Articular chondrocyte of knee joint (primary cell): ENCODE results near the gene PLPPR2. TPM values are rescaled to one million over a fixed set of nuclear protein-coding genes. Genes with fewer than 3 reads are reported as not detected.

Experiments used
- small RNA-seq: library from RNA; depleted of rRNA; stranded (forward); fragments of <200 nt; gene quantifications from one replicate; pipeline ENCODE3, GENCODE V24; 2012
- total RNA-seq: library from RNA; depleted of rRNA; stranded (reverse); fragments of >200 nt; gene quantifications from 2 replicates; pipeline ENCODE4 v1.2.3, GENCODE V29; 2012

Gene PLPPR2
- total RNA-seq: 12.0 and 14.0 TPM in 2 replicates

GRCh38 chr19:11355160-11356073, at the start of gene PLPPR2:
Gene PLPPR2 (plus strand): TSS chr19:11355432. CDS start chr19:11357674, 2,242 bp downstream.

GRCh38 chr19:11339254-11340098, 15.8 kb upstream of the PLPPR2 start, which contains the start of gene RAB3D:
Gene RAB3D (minus strand): TSS chr19:11339657. CDS start chr19:11337399, 2,258 bp downstream.

GRCh38 chr19:11346104-11346940, 8.9 kb upstream of the PLPPR2 start, which contains the start of the genes CCDC159 and TMEM205:
Gene CCDC159 (plus strand): TSS chr19:11346519. CDS start chr19:11346607, 88 bp downstream.
Gene TMEM205 (minus strand): TSS chr19:11346268. CDS start chr19:11345619, 649 bp downstream.

GRCh38 chr19:11374433-11375142, 19.4 kb downstream of the PLPPR2 start, which contains the start of gene SWSAP1:
Gene SWSAP1 (plus strand): TSS chr19:11374666. CDS start chr19:11374681, 15 bp downstream.

Small RNAs within 50 kb of the gene (small RNA-seq; reads per million reads assigned to genes)
- gene RF00019: not detected

Other genes with a start within 250 kb of the PLPPR2 start
- 18.3 and 25.1 TPM in 2 replicates for gene SPC24, start 199.7 kb upstream of the PLPPR2 start, total RNA-seq
- gene KANK2, start 157.9 kb upstream of the PLPPR2 start, total RNA-seq: 262 TPM in 2 replicates
- not detected in 2 replicates for gene ANGPTL8, start 115.8 kb upstream of the PLPPR2 start, total RNA-seq
- 11.0 and 13.1 TPM in 2 replicates for gene DOCK6, start 92.9 kb upstream of the PLPPR2 start, total RNA-seq
- not detected in 2 replicates for gene TSPAN16, start 59.3 kb upstream of the PLPPR2 start, total RNA-seq
- gene RAB3D, start 15.8 kb upstream of the PLPPR2 start, total RNA-seq: 11.4 and 12.9 TPM in 2 replicates
- 76.3 and 80.2 TPM in 2 replicates for gene TMEM205, start 9.2 kb upstream of the PLPPR2 start, total RNA-seq
- 9.9 and 13.8 TPM in 2 replicates for gene CCDC159, start 8.9 kb upstream of the PLPPR2 start, total RNA-seq
- 0.43 and 0.91 TPM in 2 replicates for gene SWSAP1, start 19.2 kb downstream of the PLPPR2 start, total RNA-seq
- gene EPOR, start 28.9 kb downstream of the PLPPR2 start, total RNA-seq: 2.0 and 3.0 TPM in 2 replicates
- gene RGL3, start 63.9 kb downstream of the PLPPR2 start, total RNA-seq: 4.3 and 6.5 TPM in 2 replicates
- 0.26 and 0.32 TPM in 2 replicates for gene ODAD3, start 79.7 kb downstream of the PLPPR2 start, total RNA-seq
- 114 and 135 TPM in 2 replicates for gene PRKCSH, start 80.2 kb downstream of the PLPPR2 start, total RNA-seq
- not detected in 2 replicates for gene ELAVL3, start 125.6 kb downstream of the PLPPR2 start, total RNA-seq
- 3.1 and 3.6 TPM in 2 replicates for gene ZNF653, start 150.4 kb downstream of the PLPPR2 start, total RNA-seq
- 15.0 and 21.0 TPM in 2 replicates for gene ECSIT, start 173.7 kb downstream of the PLPPR2 start, total RNA-seq
- 1.0 and 1.1 TPM in 2 replicates for gene CNN1, start 183.4 kb downstream of the PLPPR2 start, total RNA-seq
- gene ELOF1, start 203.8 kb downstream of the PLPPR2 start, total RNA-seq: 30.4 and 30.7 TPM in 2 replicates
- gene ACP5, start 222.2 kb downstream of the PLPPR2 start, total RNA-seq: 0.39 and 0.54 TPM in 2 replicates
- gene ZNF627, start 242.1 kb downstream of the PLPPR2 start, total RNA-seq: 15.0 and 21.1 TPM in 2 replicates